K562 (cell line): ENCODE results near the gene ABHD16B. TPM values are rescaled to one million over a fixed set of nuclear protein-coding genes. Genes with fewer than 3 reads are reported as not detected.

Source experiments
- CBFA2T2 ChIP-seq: fragments of 450-650 bp; conservative IDR thresholded peaks from 2 replicates; pipeline ENCODE4 v1.6.1; 2017; ENCODE audit warnings: mild to moderate bottlenecking
- CCNT2 ChIP-seq: IDR thresholded peaks from 2 replicates; pipeline ENCODE4 v1.6.1; 2011; ENCODE audit warnings: borderline replicate concordance, low read depth, mild to moderate bottlenecking, moderate library complexity, mixed read lengths, low read length; ENCODE audit not compliant: insufficient read length; ENCODE audit errors: extremely low read depth
- ELF1 ChIP-seq: fragments of 200-800 bp; sonication (Bioruptor generic); IDR thresholded peaks from 2 replicates; pipeline ENCODE4 v1.6.1; 2016; ENCODE audit warnings: missing genetic modification characterization, missing compliant biosample characterization
- HDAC2 ChIP-seq: fragments of 450-650 bp; IDR thresholded peaks from 2 replicates; pipeline ENCODE4 v1.6.1; 2016; ENCODE audit warnings: mild to moderate bottlenecking
- IRF9 ChIP-seq: fragments of 450-650 bp; IDR thresholded peaks from 2 replicates; pipeline ENCODE4 v1.6.1; 2016; ENCODE audit warnings: missing biosample characterization, missing genetic modification characterization
- MCM2 ChIP-seq: fragments of 450-650 bp; IDR thresholded peaks from 2 replicates; pipeline ENCODE4 v1.6.1; 2017; ENCODE audit warnings: low read depth, mild to moderate bottlenecking
- MTA1 ChIP-seq: fragments of 450-650 bp; IDR thresholded peaks from 2 replicates; pipeline ENCODE4 v1.6.1; 2017; ENCODE audit warnings: borderline replicate concordance
- MTA2 ChIP-seq: fragments of 450-650 bp; IDR thresholded peaks from 2 replicates; pipeline ENCODE4 v1.6.1; 2016; ENCODE audit warnings: low read depth
- MTA3 ChIP-seq: fragments of 450-650 bp; formaldehyde crosslinking; IDR thresholded peaks from 2 replicates; pipeline ENCODE4 v1.6.1; 2017; ENCODE audit warnings: mild to moderate bottlenecking, borderline replicate concordance
- NKRF ChIP-seq: fragments of 450-650 bp; IDR thresholded peaks from 2 replicates; pipeline ENCODE4 v1.6.1; 2016; ENCODE audit warnings: borderline replicate concordance
- NONO ChIP-seq, 2 experiments: fragments of 200-400 bp in 1 of 2; fragments of 450-650 bp in 1 of 2; formaldehyde crosslinking in 1 of 2; IDR thresholded peaks; 2 replicates each; pipeline ENCODE4 v1.6.1; 2017; ENCODE audit warnings: low read depth in 2 of 2, mild to moderate bottlenecking in 2 of 2, moderate library complexity in 2 of 2, low read length in 1 of 2
- PRMT5 ChIP-seq: sonication (generic); formaldehyde crosslinking; IDR thresholded peaks from 2 replicates; pipeline ENCODE4 v1.5.0; 2020; ENCODE audit warnings: missing genetic modification reagents
- RFX7 ChIP-seq: fragments of 250-450 bp; sonication (Bioruptor Pico); IDR thresholded peaks from 2 replicates; pipeline ENCODE4 v1.5.1; 2021; ENCODE audit warnings: mild to moderate bottlenecking
- SIN3B ChIP-seq: fragments of 450-650 bp; IDR thresholded peaks from 2 replicates; pipeline ENCODE4 v1.6.1; 2017; ENCODE audit warnings: low read depth, mild to moderate bottlenecking, moderate library complexity
- SP1 ChIP-seq: sonication (generic); formaldehyde crosslinking; IDR thresholded peaks from 2 replicates; pipeline ENCODE4 v1.8.1; 2022; ENCODE audit warnings: mild to moderate bottlenecking, missing genetic modification reagents
- TOE1 ChIP-seq, 2 experiments: fragments of 450-650 bp in 1 of 2; sonication (generic) in 1 of 2; formaldehyde crosslinking in 1 of 2; IDR thresholded peaks; 2 replicates each; pipeline versions ENCODE4 v1.7.1 to v1.8.0; 2016 to 2022; ENCODE audit warnings: borderline replicate concordance in 2 of 2, mild to moderate bottlenecking in 2 of 2, antibody characterized with exemption in 1 of 2, inconsistent platforms in 1 of 2, low read depth in 1 of 2, missing genetic modification reagents in 1 of 2, moderate library complexity in 1 of 2
- USF1 ChIP-seq: sonication (generic); formaldehyde crosslinking; IDR thresholded peaks from 2 replicates; pipeline ENCODE4 v1.9.0; 2022; ENCODE audit warnings: mild to moderate bottlenecking, missing genetic modification reagents
- XRCC5 ChIP-seq: fragments of 200-400 bp; formaldehyde crosslinking; IDR thresholded peaks from 2 replicates; pipeline ENCODE4 v1.6.1; 2017; ENCODE audit warnings: low read depth, mild to moderate bottlenecking, low read length
- ZBTB17 ChIP-seq: fragments of 450-650 bp; formaldehyde crosslinking; IDR thresholded peaks from 2 replicates; pipeline ENCODE4 v1.4.0; 2020; ENCODE audit warnings: mild to moderate bottlenecking
- ZKSCAN8 ChIP-seq: fragments of 200-800 bp; sonication (Bioruptor generic); IDR thresholded peaks from 2 replicates; pipeline ENCODE4 v1.6.1; 2016; ENCODE audit warnings: missing genetic modification characterization, missing compliant biosample characterization
- ZNF551 ChIP-seq: fragments of 250-450 bp; sonication (Bioruptor Pico); IDR thresholded peaks from 2 replicates; pipeline ENCODE4 v1.5.0; 2021; ENCODE audit warnings: mild to moderate bottlenecking, moderate library complexity
- ZNF707 ChIP-seq: fragments of 250-450 bp; sonication (Bioruptor Pico); conservative IDR thresholded peaks from 2 replicates; pipeline ENCODE4 v1.8.0; 2022; ENCODE audit warnings: inconsistent platforms, mild to moderate bottlenecking, moderate library complexity
- ZNF77 ChIP-seq: fragments of 250-450 bp; sonication (Bioruptor Pico); IDR thresholded peaks from 2 replicates; pipeline ENCODE4 v1.5.0; 2020
- polyA plus RNA-seq, 8 experiments: library from polyadenylated mRNA; depleted of rRNA in 4 of 8; stranded (reverse) in 5 of 8; unstranded in 3 of 8; fragments of >200 nt; fragmentation: Nextera tagmentation in 2 of 8; fragmentation: Illumina TruSeq in 1 of 8; extraction: Ambion mirVana in 2 of 8; extraction: Trizol in 1 of 8; gene quantifications; 2 replicates each; pipeline versions ENCODE4 v1.2.1 to v1.2.3, GENCODE V29; 2011 to 2014; ENCODE audit warnings: inconsistent platforms in 1 of 8, missing spikeins in 1 of 8
- total RNA-seq, 7 experiments: library from RNA; depleted of rRNA in 6 of 7; stranded (reverse); fragments of >200 nt in 6 of 7; fragmentation: Illumina TruSeq in 2 of 7; extraction: Trizol in 2 of 7; gene quantifications; 2 replicates each; pipeline versions ENCODE4 v1.2.1 to v1.2.3, GENCODE V29; 2011 to 2021; ENCODE audit warnings: low replicate concordance in 1 of 7
- TF ChIP-seq, protein P1 (sequence below): fragments of 250-450 bp; sonication (Bioruptor Pico); IDR thresholded peaks from 2 replicates; pipeline ENCODE4 v1.5.1; 2021; ENCODE audit warnings: mild to moderate bottlenecking

ABHD16B gene
- total and polyA plus RNA-seq, 9 of the 15 experiments (the other 6 are each of a cell fraction or from before 2014, with no cell fraction given), result not detected

DNA sequence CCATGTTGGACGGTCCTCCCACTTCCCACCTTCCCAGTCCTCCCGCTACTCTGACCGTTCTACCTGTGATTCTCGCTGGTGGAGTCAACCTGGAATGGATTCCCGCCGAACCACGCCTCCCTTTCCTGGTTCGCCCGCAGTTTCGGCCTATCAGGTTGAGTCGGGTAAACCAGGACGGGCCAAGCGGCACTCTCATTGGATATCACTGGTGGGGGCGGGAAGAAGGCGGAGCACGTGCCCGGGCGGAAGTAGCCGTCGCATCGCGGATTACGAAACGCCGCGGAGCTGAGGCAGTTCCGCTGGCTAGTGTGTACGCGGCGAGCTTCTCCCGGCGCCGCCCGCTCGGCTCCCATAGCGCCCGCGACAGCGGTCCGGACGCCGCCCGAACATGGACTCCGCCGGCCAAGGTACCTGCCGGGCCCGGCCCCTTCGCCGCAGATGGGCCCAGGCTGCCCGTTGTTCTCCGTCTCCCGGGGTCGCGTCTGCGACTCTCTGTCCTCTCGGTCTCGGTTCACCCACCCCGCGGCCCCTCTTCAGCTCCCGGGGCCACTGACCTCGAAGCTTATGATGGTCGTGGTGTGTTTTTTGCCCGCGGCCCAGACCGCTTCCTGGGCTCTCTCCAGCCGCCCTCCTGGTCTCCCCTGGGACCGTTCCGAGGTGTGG, 3.8 kb downstream of the ABHD16B start, which contains the start of gene TPD52L2 (continued):
- peak; percentile 88 for TF ChIP-seq ELF1 (tag)
- no peak for TF ChIP-seq ZKSCAN8
- 0 out of 2 replicates have a peak, but pooled peaks have one; percentile 25 for TF ChIP-seq CBFA2T2
- TF ChIP-seq MCM2, result no peak
- peak in 1 of 2 experiments; percentile 80; a peak in 2 of 4 replicates for TF ChIP-seq NONO (IDR thresholded peaks at IDR 0.05; ENCODE audit: low read depth in 2 of 2, low read length in 1 of 2)
- peak; percentile 73 for TF ChIP-seq XRCC5
- TF ChIP-seq ZBTB17 (CRISPR knock-in tag), result no peak
- TF ChIP-seq IRF9 (tag), result no peak
- TF ChIP-seq TOE1 (IDR thresholded peaks at IDR 0.05; ENCODE audit: borderline replicate concordance), result peak; percentile 68; the same call in 1 of the 2 replicates
- no peak for TF ChIP-seq TOE1 (CRISPR knock-in tag; IDR thresholded peaks at IDR 0.05; ENCODE audit: borderline replicate concordance, low read depth)
- 0 out of 2 replicates have a peak, but pooled peaks have one; percentile 89 for TF ChIP-seq MTA3
- peak; percentile 98 for TF ChIP-seq MTA1
- no peak for TF ChIP-seq RFX7 (CRISPR knock-in tag)
- peak; percentile 43; the same call in 1 of the 2 replicates for TF ChIP-seq NKRF
- TF ChIP-seq HDAC2, result peak; percentile 3; the same call in 1 of the 2 replicates
- TF ChIP-seq USF1 (CRISPR knock-in tag), result peak; percentile 97
- peak; percentile 88 for TF ChIP-seq SIN3B
- TF ChIP-seq SP1 (CRISPR knock-in tag), result peak; percentile 96
- peak; percentile 78 for TF ChIP-seq CCNT2
- TF ChIP-seq ZNF77 (CRISPR knock-in tag), result no peak
- no peak for TF ChIP-seq ZNF551
- TF ChIP-seq, protein P1, sequence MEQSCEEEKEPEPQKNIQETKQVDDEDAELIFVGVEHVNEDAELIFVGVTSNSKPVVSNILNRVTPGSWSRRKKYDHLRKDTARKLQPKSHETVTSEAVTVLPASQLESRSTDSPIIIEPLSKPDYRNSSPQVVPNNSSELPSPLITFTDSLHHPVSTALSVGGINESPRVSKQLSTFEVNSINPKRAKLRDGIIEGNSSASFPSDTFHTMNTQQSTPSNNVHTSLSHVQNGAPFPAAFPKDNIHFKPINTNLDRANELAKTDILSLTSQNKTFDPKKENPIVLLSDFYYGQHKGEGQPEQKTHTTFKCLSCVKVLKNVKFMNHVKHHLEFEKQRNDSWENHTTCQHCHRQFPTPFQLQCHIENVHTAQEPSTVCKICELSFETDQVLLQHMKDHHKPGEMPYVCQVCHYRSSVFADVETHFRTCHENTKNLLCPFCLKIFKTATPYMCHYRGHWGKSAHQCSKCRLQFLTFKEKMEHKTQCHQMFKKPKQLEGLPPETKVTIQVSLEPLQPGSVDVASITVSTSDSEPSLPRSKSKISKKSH (CRISPR knock-in tag), result no peak
- no peak for TF ChIP-seq ZNF707 (CRISPR knock-in tag)
- TF ChIP-seq MTA2, result no peak
- no peak for TF ChIP-seq PRMT5 (CRISPR knock-in tag)
